ENCODE measurements around the gene CALHM2.

CALHM2 gene

GRCh38 chr10:103415581-103415980, 36.6 kb downstream of the CALHM2 start:
- H3K36me3 ChIP-seq, result peaks cover 82 to 98% (median 98%) of the 10 kb centered on the region in 3 donors
- H3K27ac ChIP-seq, result no peak overlapping the region
- H3K9me3 ChIP-seq, result no peaks in the 10 kb centered on the region
- no peak for DNase-seq
- TF ChIP-seq CTCF (IDR thresholded peaks at IDR 0.05), result no peak
- intact Hi-C loops (cut with DNase I; ENCODE audit: low total_unique reads), result no loop called here
- no peaks in the 10 kb centered on the region for H3K27me3 ChIP-seq
- H3K4me3 ChIP-seq, result no peak overlapping the region
- H3K4me1 ChIP-seq, result no peaks in the 10 kb centered on the region

DNA sequence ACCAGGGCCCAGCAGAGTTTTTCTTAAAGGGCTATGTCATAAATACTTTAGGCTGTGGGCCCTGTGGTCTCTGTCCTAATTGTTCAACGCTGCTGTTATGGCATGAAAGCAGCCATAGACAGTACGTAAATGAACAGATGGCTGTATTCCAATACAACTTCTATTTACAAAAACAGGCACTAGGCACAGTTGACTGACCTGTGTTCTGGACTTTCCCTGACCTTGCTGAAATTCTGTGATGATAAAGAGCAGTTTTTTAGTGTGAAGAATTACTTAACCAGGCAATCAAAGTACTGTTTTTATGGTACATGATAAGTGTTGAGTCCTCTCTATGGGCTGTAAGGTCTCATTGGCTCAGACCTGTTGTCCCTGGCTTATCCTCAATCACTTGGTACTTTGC, 38.6 kb downstream of the CALHM2 start:
- intact Hi-C loops (cut with DNase I; ENCODE audit: low total_unique reads), result no loop called here
- H3K36me3 ChIP-seq, result peaks cover 79 to 96% (median 91%) of the 10 kb centered on the region in 3 donors
- H3K4me3 ChIP-seq, result no peak overlapping the region
- no peaks in the 10 kb centered on the region for H3K4me1 ChIP-seq
- H3K27me3 ChIP-seq, result no peaks in the 10 kb centered on the region
- no peak for TF ChIP-seq CTCF (IDR thresholded peaks at IDR 0.05)
- DNase-seq, result no peak
- no peaks in the 10 kb centered on the region for H3K9me3 ChIP-seq
- H3K27ac ChIP-seq, result no peak overlapping the region

DNA sequence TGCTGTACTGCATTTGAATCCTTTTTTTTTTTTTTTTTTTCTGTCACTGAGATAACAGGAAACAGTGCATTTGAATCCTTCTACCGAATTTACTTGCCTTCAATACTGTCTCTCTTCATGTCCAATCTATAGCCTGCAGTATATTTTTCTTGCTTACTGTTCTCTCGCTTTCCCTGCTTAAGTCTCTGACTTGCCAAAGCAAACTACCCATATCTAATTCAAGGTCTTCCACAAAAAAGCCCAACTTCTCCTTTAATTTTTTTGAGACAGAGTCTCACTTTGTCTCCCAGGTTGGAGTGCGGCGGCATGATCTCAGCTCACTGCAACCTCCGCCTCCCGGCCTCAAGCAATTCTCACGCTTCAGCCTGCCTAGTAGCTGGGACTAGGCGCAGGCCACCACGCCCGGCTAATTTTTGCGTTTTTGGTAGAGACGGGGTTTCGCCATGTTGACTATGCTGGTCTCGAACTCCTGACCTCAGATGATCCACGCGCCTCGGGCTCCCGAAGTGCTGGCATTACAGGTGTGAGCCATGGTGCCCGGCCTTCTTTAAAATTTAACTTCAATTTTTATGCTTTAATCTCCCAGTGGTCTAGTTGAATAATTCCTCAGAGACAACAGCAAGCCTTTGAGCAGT, 54.9 kb downstream of the CALHM2 start:
- intact Hi-C loops (cut with DNase I; ENCODE audit: low total_unique reads), result no loop called here
- H3K27ac ChIP-seq, result no peak overlapping the region
- peaks cover 0 to 37% (median 28%) of the 10 kb centered on the region in 4 donors for H3K4me1 ChIP-seq
- no peaks in the 10 kb centered on the region for H3K9me3 ChIP-seq
- H3K4me3 ChIP-seq, result peak overlapping the region; percentile 87 to 90
- TF ChIP-seq CTCF (IDR thresholded peaks at IDR 0.05), result no peak
- peaks cover 29 to 40% (median 31%) of the 10 kb centered on the region in 3 donors for H3K36me3 ChIP-seq
- no peak for DNase-seq
- no peaks in the 10 kb centered on the region for H3K27me3 ChIP-seq

DNA sequence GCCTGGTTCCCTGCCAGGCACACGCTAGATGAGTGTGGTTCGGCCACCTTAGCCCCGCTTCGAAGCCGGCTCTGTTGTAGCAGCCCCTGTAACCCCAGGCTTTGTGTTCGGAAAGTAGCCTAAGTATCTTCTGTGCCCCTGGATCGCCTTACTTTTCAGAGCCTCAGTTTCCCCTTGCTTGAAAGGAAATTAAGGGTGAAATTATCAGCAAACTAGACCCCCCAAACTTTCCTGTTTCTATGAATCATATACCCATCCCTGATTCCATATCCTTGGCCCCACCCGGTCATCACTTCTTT, 55.4 kb downstream of the CALHM2 start:
- DNase-seq, result no peak
- peak overlapping the region; percentile 81 to 88 for H3K27ac ChIP-seq
- TF ChIP-seq CTCF (IDR thresholded peaks at IDR 0.05), result peak in 1 of 2 experiments; percentile 5

More for the DNA sequence above, 55.4 kb downstream of the CALHM2 start:
- Histone ChIP-seq H3K4me1 (peaks cover 0 to 37% (median 28%) of the 10 kb centered on the region in 4 donors), H3K9me3 (no peaks in the 10 kb centered on the region), H3K27me3 (no peaks in the 10 kb centered on the region), H3K4me3 (peak overlapping the region; percentile 87 to 90), H3K36me3 (peaks cover 30 to 37% (median 30%) of the 10 kb centered on the region in 3 donors)
- intact Hi-C loops (cut with DNase I; ENCODE audit: low total_unique reads), result no loop called here

Measured in tibial artery (tissue), 4 donors.